Smooth muscle cell (in vitro differentiated cells): ENCODE results near the gene TEKTIP1. TPM values are rescaled to one million over a fixed set of nuclear protein-coding genes. Genes with fewer than 3 reads are reported as not detected.

Experiments
- DNase-seq: peaks from one replicate; lab custom pipeline; 2025; ENCODE audit not compliant: unreplicated experiment; lab: John Stamatoyannopoulos, UW
- H2AFZ ChIP-seq: fragments of 200-600 bp; sonication (generic); 2 replicates; pipeline ENCODE4 v1.6.0; 2016; ENCODE audit warnings: antibody characterized with exemption, low read depth, mild to moderate bottlenecking
- H3F3A ChIP-seq: fragments of 200-600 bp; sonication (generic); 2 replicates; pipeline ENCODE4 v1.6.0; 2017; ENCODE audit warnings: antibody characterized with exemption, low read depth
- H3K27ac ChIP-seq: fragments of 200-600 bp; sonication (generic); 2 replicates; pipeline ENCODE4 v1.5.1; 2016; ENCODE audit warnings: low read depth, mild to moderate bottlenecking
- H3K27me3 ChIP-seq: fragments of 200-600 bp; sonication (generic); 2 replicates; pipeline ENCODE4 v1.6.1; 2016; ENCODE audit warnings: low read depth, mild to moderate bottlenecking
- H3K36me3 ChIP-seq: fragments of 200-600 bp; sonication (generic); 2 replicates; pipeline ENCODE4 v1.5.1; 2016; ENCODE audit warnings: low read depth
- H3K4me1 ChIP-seq: fragments of 200-600 bp; sonication (generic); 2 replicates; pipeline ENCODE4 v1.5.1; 2016; ENCODE audit warnings: low read depth
- H3K4me2 ChIP-seq: fragments of 200-600 bp; sonication (generic); 2 replicates; pipeline ENCODE4 v1.6.0; 2016; ENCODE audit warnings: mild to moderate bottlenecking
- H3K4me3 ChIP-seq: fragments of 200-600 bp; sonication (generic); 2 replicates; pipeline ENCODE4 v1.5.1; 2016; ENCODE audit warnings: mild to moderate bottlenecking
- H3K79me2 ChIP-seq: fragments of 200-600 bp; sonication (generic); 2 replicates; pipeline ENCODE4 v1.6.0; 2016; ENCODE audit warnings: low read depth, mild to moderate bottlenecking
- H3K9ac ChIP-seq: fragments of 200-600 bp; sonication (generic); 2 replicates; pipeline ENCODE4 v1.6.0; 2016; ENCODE audit warnings: low read depth
- H3K9me3 ChIP-seq: fragments of 200-600 bp; sonication (generic); replicated peaks from 2 replicates; pipeline ENCODE4 v1.5.1; 2016; ENCODE audit warnings: low read depth
- H4K20me1 ChIP-seq: fragments of 200-600 bp; sonication (generic); 2 replicates; pipeline ENCODE4 v1.6.0; 2016; ENCODE audit warnings: low read depth
- WGBS: methylation state at CpG from one replicate; pipeline ENCODE4 v1.1.7; 2016; ENCODE audit warnings: low lambda C conversion rate; 5-methylcytosine and 5-hydroxymethylcytosine counted together
- polyA plus RNA-seq: library from polyadenylated mRNA; unstranded; fragments of >200 nt; fragmentation: Nextera tagmentation; extraction: Ambion mirVana; gene quantifications from 2 replicates; pipeline ENCODE4 v1.2.1, GENCODE V29; 2016
- total RNA-seq: library from RNA; depleted of rRNA; stranded (reverse); fragments of >200 nt; gene quantifications from 2 replicates; pipeline ENCODE4 v1.2.3, GENCODE V29; 2014
- TF ChIP-seq, protein P1 (sequence below): fragments of 200-600 bp; sonication (generic); IDR thresholded peaks from 2 replicates; pipeline ENCODE4 v1.5.1; 2017; ENCODE audit warnings: borderline replicate concordance, mild to moderate bottlenecking, antibody characterized with exemption; ENCODE audit not compliant: insufficient read depth, poor library complexity, severe bottlenecking

TEKTIP1 gene
- total and polyA plus RNA-seq, 2 experiments from 2014 or later, result 0.62 TPM; not detected in 1

DNA sequence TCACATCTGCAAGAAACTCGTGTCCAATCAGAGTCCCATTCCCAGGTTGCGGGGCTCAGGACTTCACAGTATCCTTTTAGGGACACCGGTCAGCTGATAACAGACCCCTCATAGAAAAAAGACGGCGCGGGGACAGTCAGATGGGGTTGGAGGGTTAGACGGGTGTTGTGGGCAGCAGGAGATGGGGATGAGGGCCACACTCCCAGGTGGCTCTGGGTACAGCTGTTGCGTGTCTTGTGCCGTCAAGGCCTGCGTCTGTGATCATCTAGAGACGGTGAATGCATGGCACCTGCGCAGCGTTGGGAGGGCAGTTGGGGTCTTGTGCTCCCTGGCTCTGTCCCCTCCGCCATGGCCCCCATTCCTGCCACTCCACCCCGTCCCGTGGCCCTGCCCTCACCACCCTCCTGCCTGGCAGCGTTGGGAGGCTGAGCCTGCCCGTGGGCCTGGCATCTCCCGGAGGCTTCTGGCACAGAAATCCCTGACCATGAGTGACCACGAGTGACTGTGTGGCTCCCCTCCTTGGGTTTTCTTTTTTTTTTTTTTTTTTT, 14.0 kb upstream of the TEKTIP1 start:
- no peaks in the 10 kb centered on the region for H3K27me3 ChIP-seq
- no peaks in the 10 kb centered on the region for H3K36me3 ChIP-seq
- peaks cover 15% of the 10 kb centered on the region for H3K79me2 ChIP-seq
- TF ChIP-seq, protein P1, sequence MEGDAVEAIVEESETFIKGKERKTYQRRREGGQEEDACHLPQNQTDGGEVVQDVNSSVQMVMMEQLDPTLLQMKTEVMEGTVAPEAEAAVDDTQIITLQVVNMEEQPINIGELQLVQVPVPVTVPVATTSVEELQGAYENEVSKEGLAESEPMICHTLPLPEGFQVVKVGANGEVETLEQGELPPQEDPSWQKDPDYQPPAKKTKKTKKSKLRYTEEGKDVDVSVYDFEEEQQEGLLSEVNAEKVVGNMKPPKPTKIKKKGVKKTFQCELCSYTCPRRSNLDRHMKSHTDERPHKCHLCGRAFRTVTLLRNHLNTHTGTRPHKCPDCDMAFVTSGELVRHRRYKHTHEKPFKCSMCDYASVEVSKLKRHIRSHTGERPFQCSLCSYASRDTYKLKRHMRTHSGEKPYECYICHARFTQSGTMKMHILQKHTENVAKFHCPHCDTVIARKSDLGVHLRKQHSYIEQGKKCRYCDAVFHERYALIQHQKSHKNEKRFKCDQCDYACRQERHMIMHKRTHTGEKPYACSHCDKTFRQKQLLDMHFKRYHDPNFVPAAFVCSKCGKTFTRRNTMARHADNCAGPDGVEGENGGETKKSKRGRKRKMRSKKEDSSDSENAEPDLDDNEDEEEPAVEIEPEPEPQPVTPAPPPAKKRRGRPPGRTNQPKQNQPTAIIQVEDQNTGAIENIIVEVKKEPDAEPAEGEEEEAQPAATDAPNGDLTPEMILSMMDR, result no peak
- H3K9me3 ChIP-seq, result no peaks in the 10 kb centered on the region
- no peak overlapping the region for H3K9ac ChIP-seq
- H3K4me2 ChIP-seq, result no peak overlapping the region
- H3K27ac ChIP-seq, result no peak overlapping the region
- 98% methylated on average over 20 of the region's 20 CpGs for WGBS
- no peak for DNase-seq
- H3F3A ChIP-seq, result no peaks in the 10 kb centered on the region
- no peak overlapping the region for H3K4me3 ChIP-seq
- no peaks in the 10 kb centered on the region for H3K4me1 ChIP-seq
- peaks cover 81% of the 10 kb centered on the region for H4K20me1 ChIP-seq
- H2AFZ ChIP-seq, result no peak overlapping the region

DNA sequence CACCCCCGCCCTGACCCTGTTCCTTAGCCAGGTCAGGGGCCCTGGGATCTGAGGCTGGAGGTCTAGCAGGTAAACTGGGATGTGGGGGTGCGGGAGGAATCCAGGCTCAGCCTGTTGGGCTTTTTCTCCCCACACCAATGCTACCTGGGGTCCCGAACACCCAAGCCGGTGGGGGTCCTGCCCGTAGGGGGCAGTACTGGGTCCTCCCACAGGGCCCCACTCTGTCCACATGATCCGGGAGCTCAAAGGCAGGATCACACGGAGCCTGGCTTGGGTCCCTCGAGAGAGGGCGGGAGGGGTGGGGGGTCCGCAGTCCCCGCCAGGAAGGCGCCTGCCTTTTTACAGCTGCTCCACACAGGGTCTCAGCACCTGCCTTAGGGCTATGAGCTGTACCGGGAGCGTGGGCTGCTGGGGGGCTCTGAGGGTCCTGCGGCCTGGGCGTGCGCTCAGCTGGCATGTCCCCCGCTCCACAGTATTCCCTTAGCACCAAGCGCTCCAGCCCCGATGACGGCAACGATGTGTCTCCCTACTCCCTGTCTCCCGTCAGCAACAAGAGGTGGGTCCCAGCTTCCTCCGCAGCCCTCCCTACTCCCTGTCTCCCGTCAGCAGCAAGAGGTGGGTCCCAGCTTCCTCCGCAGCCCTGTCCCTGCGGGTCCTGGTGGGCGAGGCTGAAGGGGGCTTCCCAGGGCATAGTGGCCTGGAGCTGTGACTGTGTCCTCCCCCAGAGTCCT, 12.3 kb upstream of the TEKTIP1 start:
- no peak overlapping the region for H3K9ac ChIP-seq
- 97% methylated on average over 22 of the region's 28 CpGs for WGBS
- TF ChIP-seq, protein P1, result peak; percentile 27

DNA sequence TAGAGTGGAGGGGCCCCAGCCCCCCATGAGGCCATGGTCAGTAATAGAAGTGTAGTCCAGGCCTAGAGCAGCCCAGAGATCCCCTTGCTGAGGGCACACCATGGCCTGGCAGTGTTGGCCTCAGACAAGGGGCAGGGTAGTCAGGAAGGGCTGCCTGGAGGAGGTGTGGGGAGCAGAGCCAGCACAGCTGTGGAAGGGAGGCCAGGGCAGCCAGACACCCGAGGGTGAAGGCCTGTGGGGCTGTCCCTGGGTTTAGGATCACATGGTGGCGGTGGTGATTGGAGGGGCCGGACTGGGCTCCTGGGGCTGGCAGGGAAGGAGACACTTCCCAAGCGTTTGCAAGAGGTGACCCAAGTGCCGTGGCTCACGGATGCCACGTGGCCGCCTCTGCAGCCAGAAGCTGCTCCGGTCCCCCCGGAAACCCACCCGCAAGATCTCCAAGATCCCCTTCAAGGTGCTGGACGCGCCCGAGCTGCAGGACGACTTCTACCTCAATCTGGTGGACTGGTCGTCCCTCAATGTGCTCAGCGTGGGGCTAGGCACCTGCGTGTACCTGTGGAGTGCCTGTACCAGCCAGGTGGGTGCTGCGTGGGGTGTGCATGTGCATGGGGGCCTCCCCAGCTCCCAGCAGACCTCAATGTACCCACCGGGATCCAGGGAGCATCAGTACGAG, 11.6 kb upstream of the TEKTIP1 start:
- TF ChIP-seq, protein P1, result no peak
- H3K9me3 ChIP-seq, result no peaks in the 10 kb centered on the region
- H3K36me3 ChIP-seq, result no peaks in the 10 kb centered on the region
- peaks cover 4% of the 10 kb centered on the region for H3K79me2 ChIP-seq
- H3F3A ChIP-seq, result no peaks in the 10 kb centered on the region
- H3K27ac ChIP-seq, result no peak overlapping the region
- no peak for DNase-seq
- no peak overlapping the region for H3K9ac ChIP-seq
- no peaks in the 10 kb centered on the region for H3K27me3 ChIP-seq
- H3K4me3 ChIP-seq, result no peak overlapping the region
- H3K4me1 ChIP-seq, result no peaks in the 10 kb centered on the region
- H2AFZ ChIP-seq, result no peak overlapping the region
- H4K20me1 ChIP-seq, result peaks cover 57% of the 10 kb centered on the region
- 98% methylated on average over 20 of the region's 21 CpGs for WGBS
- no peak overlapping the region for H3K4me2 ChIP-seq

More for the DNA sequence above, 12.3 kb upstream of the TEKTIP1 start:
- Histone ChIP-seq H3K27ac (no peak overlapping the region), H3K36me3 (no peaks in the 10 kb centered on the region), H3K4me1 (no peaks in the 10 kb centered on the region), H4K20me1 (peaks cover 64% of the 10 kb centered on the region), H3K4me2 (no peak overlapping the region), H2AFZ (no peak overlapping the region), H3K9me3 (no peaks in the 10 kb centered on the region), H3F3A (no peaks in the 10 kb centered on the region), H3K4me3 (no peak overlapping the region), H3K79me2 (peaks cover 11% of the 10 kb centered on the region), H3K27me3 (no peaks in the 10 kb centered on the region)
- DNase-seq, result no peak
